GM10248 (cell line): Measurements from ENCODE around the gene SF1.

Source experiments
- CTCF ChIA-PET: fragments of 300-600 bp; sonication (Branson Sonifier 250); formaldehyde crosslinking; extraction: SDS; loops from one replicate; lab custom pipeline; 2021; ENCODE audit warnings: antibody characterized with exemption; lab: Yijun Ruan, JAX
- POLR2A ChIA-PET: fragments of 350-650 bp; sonication (Branson Sonifier 250); formaldehyde crosslinking; extraction: SDS; loops from one replicate; lab custom pipeline; 2020; ENCODE audit warnings: antibody characterized with exemption; lab: Yijun Ruan, JAX
- DNase-seq: peaks from one replicate; pipeline ENCODE4 v3.0.0; 2012; ENCODE audit errors: extremely low spot score
- TF ChIP-seq, protein P1 (sequence below): IDR thresholded peaks from 2 replicates; pipeline ENCODE4 v1.5.1; 2012; ENCODE audit warnings: mild to moderate bottlenecking, low read depth; ENCODE audit errors: extremely low read depth, missing control alignments, control extremely low read depth

The SF1 gene

DNA sequence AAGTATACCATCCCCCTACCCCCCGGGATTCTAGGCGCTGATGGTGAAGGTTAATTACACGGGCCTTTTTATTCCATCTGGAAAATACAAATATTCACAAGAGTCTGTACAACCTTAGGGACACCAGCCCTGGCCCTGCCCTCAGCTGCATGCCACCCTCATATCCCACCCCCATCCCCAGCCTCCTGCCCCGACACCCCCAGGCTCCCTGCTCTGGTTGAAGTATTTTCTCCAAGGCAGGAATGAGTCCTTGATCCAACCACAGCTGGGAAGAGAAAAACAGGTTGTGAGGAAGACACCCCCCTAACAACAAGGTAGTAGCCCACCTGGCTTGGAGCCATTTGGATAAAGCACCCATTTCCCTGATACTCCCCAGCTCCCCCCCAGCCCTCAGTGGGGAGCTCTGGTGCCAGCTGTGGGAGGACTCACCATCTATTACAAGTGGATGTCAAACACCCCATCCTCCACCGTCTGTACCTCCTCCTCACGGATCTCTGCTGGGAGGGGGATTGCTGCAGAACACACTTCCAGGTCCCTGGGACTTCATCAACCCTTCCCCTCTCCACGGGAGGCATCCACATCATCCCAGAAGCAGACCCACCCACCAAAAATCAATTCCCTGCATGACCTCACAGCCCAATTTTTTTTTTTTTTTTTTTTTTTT, 51.3 kb downstream of the SF1 start:
- ChIA-PET CTCF (interaction anchor here (0.7 to 3.1 kb wide), 5 partner anchors 8 to 278 kb away, joined by 3 to 16 read pairs (median 3); no protein-coding TSS in a partner anchor), POLR2A (no interaction called here)
- no peak for DNase-seq
- TF ChIP-seq, protein P1, sequence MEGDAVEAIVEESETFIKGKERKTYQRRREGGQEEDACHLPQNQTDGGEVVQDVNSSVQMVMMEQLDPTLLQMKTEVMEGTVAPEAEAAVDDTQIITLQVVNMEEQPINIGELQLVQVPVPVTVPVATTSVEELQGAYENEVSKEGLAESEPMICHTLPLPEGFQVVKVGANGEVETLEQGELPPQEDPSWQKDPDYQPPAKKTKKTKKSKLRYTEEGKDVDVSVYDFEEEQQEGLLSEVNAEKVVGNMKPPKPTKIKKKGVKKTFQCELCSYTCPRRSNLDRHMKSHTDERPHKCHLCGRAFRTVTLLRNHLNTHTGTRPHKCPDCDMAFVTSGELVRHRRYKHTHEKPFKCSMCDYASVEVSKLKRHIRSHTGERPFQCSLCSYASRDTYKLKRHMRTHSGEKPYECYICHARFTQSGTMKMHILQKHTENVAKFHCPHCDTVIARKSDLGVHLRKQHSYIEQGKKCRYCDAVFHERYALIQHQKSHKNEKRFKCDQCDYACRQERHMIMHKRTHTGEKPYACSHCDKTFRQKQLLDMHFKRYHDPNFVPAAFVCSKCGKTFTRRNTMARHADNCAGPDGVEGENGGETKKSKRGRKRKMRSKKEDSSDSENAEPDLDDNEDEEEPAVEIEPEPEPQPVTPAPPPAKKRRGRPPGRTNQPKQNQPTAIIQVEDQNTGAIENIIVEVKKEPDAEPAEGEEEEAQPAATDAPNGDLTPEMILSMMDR, result no peak

DNA sequence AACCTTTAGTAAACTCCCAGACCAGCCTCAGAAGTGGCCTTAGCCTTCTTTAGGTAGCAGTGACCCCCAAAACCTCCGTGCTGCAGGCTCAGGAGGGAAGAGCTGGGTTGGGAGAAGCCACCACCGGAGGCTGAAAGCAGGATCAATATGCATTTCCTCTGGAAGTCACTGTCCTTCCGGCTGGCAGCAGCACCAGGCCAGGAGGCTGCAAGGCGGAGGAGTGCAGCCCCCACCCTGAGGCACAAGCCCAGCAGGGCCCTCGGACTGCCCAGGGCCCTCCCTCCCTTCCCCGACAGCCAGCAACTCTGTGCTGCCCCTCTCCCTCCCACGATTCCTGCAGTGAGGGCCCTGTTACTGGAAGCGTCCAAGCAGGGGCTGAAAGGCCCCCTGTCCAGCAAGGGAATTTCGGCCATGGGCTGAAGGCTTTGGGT, 52.1 kb downstream of the SF1 start:
- POLR2A ChIA-PET, result interaction anchor here (0.6 kb wide), 1 partner anchor 201 kb away, joined by 3 read pairs; no protein-coding TSS in a partner anchor
- DNase-seq, result no peak
- TF ChIP-seq, protein P1, result no peak
- CTCF ChIA-PET, result interaction anchor here (1.2 to 3.1 kb wide), 4 partner anchors 9 to 73 kb away, joined by 3 to 16 read pairs (median 6); no protein-coding TSS in a partner anchor

DNA sequence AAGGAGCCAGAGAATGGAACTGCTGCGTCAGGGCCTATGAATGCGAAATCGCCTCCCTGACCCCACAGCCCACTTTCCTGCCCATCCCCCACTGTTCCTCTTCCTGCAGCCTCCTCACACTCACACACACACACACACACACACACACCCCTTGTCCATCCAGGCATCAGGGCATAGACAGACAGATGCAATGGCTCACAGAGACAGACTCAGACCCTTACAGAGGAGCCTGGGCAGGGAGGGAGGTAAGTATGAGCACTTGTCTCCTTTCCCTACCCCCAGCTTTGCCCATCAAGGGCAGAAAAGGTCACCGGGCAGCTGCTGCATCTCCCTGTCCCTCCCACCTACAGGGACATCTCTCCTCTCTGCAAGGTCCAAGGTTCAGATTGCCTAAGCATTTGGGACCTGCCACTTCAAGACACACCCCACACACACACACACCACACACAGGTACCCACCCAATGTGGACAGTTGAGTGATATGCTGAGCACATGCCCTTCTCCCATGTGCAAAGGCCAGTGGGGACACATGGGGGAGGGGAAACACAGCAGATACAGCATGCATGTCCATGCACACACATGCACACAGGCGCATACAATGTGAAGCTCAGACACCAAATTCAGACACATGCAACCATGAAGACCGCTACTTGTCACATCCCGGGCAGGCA, 53.3 kb downstream of the SF1 start:
- TF ChIP-seq, protein P1, result no peak
- POLR2A ChIA-PET, result no interaction called here
- DNase-seq, result no peak
- CTCF ChIA-PET, result interaction anchor here (1.1 to 3.1 kb wide), 5 partner anchors 10 to 72 kb away, joined by 3 to 16 read pairs (median 4); no protein-coding TSS in a partner anchor

DNA sequence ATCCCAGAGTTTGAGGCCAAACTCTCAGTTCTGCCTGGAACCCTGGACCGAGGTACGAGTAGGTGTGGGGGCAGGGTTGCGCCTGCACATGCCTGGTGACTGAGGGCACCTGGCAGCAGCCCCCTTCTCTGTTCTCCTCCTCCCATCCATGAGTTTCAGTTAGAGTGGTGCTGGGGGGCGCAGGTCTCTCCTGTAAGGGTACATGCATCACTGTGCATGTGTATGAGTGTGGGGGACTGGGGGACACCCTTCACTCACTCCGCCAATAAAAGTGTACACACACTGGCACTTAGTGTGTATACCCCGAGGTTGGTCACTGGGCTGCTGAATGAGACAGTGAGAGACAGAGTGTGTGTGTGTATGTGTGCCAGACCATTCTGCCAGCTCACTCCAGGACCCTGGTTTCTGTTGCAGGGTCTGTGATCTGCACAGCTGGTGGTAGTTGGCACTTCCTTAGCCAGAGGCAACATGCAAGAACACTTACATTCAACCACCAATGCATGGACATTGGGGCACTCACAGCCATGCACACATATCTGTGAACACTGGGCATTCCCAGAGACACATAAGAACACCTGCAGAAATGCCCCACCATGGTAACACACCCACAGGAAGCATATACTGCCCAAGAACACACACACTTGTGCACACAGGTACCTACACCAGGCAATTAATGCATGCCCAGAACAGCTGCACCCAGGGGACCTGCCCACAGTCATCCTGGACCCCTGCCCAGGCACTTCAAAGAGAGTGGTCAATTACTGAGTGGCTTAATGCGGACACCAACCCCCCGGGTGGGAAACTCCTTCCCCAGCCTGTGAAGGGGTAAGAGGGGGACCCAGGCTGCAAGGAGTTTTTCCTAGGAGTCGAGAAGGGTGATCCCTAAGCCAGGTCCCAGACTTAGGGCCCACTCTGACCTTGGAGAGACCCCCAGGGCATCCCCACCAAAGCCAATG, 54.2 kb downstream of the SF1 start:
- CTCF ChIA-PET, result interaction anchor here (1.1 to 3.1 kb wide), 2 partner anchors 17 to 35 kb away, joined by 3 to 16 read pairs; no protein-coding TSS in a partner anchor
- TF ChIP-seq, protein P1, result no peak
- DNase-seq, result no peak
- POLR2A ChIA-PET, result no interaction called here

DNA sequence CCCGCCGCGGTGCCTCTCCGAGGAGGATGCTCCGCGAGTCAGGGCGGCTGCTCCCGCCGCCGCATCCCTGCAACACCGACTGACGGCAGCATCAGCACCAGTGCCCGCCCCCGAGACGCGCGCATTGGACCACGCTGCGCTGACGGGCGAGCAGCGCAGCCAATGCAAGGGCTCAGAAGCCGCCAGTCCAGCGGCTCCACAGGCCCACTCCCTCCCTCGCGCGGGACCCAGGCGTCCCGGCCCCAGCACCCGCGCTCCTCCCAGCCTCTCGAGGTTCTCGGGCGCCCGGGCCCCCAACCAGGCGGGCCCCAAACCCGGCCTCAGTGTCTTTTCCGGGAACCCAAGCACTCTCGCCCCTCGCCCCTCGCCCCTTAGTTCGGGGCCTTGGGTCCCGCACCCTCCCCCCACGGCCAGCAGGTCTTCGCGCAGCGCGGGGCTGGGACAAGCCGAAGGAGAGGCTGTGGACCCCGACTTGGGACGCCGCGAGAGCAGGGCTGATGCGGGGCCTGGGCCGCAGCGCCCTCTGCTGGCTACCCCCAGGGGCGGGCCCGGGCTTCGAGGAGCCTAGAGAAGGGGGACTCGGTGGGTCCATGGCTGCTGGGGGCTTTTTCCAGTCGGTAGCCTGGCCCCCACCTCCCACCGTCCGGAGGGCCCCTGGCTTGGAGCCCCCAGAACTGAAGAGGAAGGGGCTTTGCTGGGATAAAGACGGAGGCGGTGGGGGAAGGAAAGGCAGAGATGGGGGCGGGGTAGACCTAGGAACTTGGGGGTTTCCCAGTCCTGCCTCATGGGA, 55.0 kb downstream of the SF1 start, which contains the start of gene NRXN2:
Gene NRXN2 (minus strand): TSS at position 81 of the 790 bp plus-strand sequence. CDS start 9,498 bp downstream, outside the sequence.
- CTCF ChIA-PET, result interaction anchor here (1.2 to 3.1 kb wide), 2 partner anchors 28 to 35 kb away, joined by 3 to 16 read pairs; no protein-coding TSS in a partner anchor
- POLR2A ChIA-PET, result interaction anchor here (0.6 kb wide), 1 partner anchor 211 kb away, joined by 4 read pairs; no protein-coding TSS in a partner anchor

More for the DNA sequence above, 55.0 kb downstream of the SF1 start, which contains the start of gene NRXN2:
- peak; percentile 96 for DNase-seq
- TF ChIP-seq, protein P1, result peak; percentile 86
